ENCODE measurements around the gene THOC5.

Gene THOC5

DNA sequence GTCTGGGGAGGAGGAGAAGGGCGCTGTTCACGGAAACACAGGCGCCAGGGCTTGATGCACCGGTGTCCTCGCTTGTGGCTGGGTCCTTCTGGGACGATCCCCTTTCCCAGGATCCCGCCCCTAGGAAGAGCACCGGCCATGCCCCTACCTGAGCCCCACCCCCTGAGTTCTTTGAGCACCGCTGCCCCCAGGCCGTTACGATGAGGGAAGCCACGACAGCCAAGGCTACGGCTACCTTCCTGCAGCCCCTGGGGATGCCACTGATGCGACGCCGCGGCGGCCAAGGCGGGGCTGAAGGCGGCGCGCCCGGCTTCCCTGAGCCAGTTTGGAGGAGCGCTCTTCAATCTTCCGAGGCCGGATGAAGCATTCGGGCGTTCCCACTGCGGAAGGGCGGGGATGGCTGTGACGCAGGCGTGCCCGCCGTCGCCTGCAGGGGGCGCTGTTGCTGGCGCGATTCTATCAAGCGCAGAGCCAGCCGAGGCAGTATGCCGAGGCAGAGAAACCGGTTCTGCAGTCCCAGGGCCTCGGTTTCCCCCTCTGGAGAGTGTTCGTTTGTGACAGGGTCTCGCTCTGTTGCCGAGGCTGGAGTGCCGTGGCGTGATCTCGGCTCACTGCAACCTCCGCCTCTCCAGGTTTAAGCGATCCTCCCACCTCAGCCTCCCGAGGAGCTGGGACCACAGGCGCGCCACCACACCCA is 83.2 kb downstream of the THOC5 start:
- no peak for DNase-seq

GRCh38 chr22:29469755-29470154 is 83.8 kb downstream of the THOC5 start:
- DNase-seq: no peak

- DNase-seq: no peak
Observed at GRCh38 chr22:29464581-29464980, 89.0 kb downstream of the THOC5 start.

DNA sequence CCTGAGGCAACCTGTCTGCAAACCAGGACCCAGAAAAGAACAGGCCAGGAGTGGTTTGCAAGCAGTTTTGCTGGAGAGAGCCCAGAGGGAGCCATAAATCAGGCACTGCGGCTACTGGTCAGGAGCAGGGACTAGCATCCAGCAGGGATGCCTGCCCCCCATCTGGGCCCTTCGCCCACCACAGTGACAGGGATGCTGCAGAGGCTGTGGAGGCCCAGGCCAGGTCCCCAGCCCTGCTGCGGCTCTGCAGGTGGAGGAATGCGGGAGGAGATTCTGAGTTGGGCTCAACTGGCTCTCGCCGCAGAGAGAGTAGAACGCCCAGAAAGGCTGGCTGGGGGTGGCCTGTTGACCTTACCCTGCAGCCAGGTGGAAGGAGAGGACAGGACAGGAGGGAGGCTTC is 89.9 kb downstream of the THOC5 start:
- no peak for DNase-seq

DNA sequence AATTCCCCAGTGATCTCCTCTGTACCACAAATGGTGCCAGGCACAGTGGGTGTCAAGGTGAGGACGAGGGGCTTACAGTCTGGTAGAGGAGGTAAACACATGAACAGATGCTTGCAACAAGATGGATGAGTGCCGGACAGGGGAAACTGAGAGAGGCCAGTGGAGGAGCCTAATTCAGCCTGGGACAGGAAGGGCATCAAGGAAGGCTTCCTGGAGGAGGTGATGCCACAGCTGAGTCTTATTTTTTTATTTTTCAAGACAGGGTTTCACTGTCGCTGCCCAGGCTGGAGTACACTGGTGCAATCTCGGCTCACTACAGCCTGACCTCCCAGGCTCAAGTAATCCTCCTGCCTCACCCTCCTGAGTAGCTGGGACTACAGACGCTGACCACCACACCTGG is 92.3 kb downstream of the THOC5 start:
- no peak for DNase-seq

DNA sequence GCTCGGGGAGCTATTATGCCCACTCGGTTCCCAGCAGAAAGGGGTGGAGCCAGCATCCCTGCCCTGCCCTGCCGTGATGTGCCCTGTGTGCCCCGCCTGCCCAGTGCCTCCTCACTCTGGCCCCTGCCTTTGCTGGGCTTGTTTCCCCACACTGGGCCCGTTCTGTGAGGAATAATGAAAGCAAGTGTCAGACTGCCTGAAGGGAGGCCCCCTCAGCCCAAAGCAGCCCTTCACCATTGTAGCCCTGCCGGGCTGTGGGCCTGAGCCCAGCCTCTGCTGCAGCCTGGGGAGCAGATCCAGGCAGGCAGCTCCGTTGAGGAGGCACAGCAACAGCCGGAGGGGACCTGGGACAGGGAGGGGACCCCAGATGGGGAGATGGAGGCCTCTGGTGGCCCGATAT is 93.8 kb downstream of the THOC5 start:
- no peak for DNase-seq

GRCh38 chr22:29458551-29458950 is 95.0 kb downstream of the THOC5 start:
- no peak for DNase-seq

DNA sequence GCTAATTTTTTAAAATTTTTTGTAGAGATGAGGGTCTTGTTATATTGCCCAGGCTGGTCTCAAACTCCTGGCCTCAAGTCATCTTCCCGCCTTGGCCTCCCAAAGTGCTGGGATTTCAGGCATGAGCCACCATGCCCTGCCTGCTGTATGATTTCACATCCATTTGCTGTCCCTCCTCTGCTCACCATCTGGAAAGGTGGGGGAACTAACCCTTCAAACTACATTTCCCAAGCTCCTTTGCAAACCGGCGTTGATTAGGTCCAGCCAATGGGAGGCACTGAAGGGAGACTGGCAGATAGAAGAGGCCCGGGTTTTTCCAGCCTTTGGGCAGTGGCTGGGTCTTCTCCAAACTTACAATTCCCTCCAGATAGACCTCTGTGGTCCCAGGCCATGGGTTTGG is 95.8 kb downstream of the THOC5 start:
- DNase-seq: no peak

GRCh38 chr22:29456211-29456671 is 97.3 kb downstream of the THOC5 start:
- no peak for DNase-seq

Data from NK-92 treated with Interleukin-12 subunit alpha and Interleukin-12 subunit beta, amount 100 ng/mL, for 24 hours (cell line).